Cerebellar cortex (tissue), 1 donor: Measurements from ENCODE around the gene GUCY2C.

Experiments used
- DNase-seq: peaks from one replicate; pipeline ENCODE4 v3.0.0-alpha.2; 2015; ENCODE audit warnings: low spot score

GUCY2C gene

DNA sequence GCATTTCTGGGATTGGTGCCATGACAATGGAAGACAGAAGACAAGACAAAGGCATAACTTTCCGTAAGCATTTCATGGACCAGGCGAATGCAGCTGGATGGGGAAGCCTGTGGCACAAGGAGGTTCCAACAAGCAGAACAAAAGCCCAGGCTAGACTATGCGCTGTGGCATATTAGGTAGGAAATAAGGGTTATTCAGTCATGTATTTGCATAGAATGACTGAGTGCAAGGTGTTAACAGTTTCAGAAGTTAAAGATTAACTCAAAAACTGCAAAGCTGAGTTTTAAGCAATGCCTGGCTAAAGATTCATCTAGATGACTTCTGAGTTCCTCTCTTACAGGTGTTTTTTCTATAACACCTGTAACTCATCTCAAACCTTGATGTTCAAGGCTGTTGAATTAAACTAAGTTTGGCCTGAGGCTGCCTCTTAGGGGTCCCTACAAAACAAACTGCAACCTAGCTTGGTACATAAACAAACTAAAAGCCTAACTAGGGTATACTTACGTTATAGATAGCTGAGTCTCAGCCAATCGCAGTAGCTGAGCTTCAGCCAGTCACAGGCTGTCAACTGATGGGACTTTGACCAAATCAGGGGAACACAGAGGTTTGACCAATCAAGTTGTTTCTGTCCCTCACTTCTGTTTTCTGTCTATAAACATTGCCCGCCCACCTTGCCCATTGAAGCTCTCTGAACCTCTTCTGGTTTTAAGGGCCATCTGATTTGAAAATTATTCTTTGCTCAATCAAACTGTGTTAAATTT is 76.5 kb downstream of the GUCY2C start:
- DNase-seq: no peak

DNA sequence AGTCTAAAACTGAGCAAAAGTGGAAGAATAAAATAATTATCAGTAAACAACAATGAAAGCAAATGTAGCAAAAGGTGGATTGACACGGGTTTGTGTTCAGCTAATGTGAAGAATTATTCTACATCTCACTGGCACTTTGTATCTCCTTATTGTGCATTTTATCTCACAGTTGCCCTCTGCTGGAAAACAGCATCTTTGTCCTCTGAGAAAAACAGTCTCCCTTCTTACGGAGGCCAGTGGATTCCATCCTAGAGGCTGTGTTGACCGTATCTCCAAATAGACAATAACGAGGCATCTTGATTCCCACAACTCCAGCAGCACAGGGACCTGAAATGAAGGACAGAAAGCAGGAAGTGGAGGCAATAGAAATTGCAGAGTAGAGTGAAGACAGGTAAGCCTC is 77.4 kb downstream of the GUCY2C start:
- peak; percentile 65 for DNase-seq

DNA sequence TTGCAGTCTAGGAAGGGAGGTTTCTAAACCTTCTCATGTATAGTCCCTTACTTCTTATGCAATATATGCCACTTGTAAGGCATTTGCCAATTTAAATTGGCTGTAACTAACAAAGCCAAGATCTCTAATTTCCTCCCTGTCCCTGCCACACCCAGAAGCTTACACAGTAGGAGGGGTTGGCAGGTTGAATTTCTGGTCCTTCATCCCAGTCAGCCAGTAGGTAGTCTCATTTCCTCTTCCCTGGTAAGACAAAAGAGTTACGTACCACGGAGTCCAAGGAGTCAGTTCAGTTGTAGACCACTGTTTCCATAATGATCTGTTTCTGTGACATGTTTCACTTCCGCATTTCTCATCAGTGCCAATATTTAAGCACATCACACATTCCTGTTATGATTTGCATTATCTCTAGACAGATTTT is 81.7 kb downstream of the GUCY2C start:
- no peak for DNase-seq

DNA sequence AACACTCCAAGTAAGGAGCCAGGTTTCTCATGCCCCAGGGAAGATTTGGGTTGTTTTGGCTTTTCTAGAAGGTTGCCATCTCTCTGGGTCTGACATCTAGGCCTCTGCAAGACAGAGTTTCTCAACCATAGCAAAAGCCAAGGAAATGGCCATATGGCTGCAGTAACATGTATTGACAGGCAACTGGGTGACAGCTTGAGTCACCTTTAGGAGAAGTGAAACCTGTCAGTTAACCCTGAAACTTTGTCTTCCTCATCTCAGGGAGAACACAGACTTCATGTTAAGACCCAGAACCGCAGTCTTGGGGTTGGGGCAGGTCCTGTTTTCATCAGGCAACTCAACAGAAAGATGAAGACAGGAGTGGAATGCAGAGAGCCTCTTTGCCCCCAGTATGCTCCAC is 82.7 kb downstream of the GUCY2C start:
- DNase-seq: no peak

DNA sequence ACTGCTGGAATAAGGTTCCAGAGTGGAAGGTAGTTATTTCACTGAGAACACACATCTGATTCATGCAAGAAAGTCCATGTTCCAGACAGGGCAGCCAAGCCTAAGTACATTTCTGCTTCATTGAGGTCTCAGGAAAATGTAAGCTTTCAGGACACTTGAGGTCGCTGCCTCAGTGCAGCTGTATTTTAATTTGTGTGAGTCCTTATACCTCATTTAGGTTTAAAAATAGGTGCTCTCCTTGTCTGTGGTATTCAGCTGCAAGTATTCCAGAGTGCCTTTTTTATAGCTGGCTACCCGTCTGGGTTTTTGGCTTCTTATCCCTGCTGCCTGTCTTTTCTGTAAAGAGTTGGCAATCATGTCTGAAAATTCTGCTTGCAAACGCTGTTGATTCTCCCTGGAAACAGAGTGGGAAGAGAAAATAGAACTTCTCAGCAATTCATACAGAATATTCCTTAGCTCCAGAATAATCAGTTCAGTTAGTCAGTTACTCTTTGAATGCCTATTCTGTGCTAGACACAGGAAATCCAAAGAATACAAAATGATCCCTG is 83.4 kb downstream of the GUCY2C start:
- DNase-seq: no peak

DNA sequence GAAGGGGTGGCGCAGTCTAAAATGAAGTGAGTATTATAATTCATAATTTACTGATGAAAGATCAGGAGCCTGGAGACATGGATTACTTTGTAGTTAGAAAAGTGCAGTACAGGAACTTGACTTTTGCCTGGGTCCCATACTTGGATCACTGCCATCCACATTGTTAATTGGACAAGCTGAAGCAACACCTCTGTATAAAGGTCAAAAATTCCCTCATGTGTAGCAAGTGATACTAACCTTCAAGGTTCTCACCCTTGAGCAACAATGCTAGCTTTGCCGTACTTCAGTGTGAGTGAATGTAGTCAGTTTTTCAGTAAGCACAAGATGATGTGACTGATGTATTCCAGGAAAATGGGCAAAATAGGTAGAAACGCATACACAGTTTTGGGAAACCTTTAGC is 84.1 kb downstream of the GUCY2C start:
- no peak for DNase-seq

DNA sequence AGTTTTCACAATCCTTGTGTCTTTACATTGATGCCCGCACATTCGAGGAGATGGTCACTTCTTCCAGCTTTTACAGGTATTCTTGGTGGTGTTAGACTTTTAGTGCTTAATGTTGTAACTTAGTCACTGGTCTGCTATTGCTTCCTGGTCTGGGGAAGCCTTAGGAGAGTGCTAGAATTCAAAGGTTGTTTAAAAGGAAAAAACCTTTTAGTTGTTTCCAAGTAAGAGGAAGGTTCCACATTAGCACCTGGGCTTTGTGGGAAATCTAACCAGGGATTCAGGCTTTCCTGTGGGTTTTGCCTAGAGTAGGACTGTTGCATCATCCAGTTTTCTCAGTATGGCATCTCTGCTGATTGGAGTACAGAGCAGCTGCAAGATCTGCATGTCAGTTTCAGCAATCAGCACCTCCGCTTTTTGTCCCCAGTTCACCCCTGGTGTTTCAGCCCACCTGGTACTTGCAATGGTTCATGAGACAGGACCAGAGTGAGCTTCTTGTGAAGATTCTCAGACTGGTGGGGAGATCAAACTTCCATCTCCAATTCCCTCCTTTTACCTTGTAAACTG is 84.7 kb downstream of the GUCY2C start:
- no peak for DNase-seq

DNA sequence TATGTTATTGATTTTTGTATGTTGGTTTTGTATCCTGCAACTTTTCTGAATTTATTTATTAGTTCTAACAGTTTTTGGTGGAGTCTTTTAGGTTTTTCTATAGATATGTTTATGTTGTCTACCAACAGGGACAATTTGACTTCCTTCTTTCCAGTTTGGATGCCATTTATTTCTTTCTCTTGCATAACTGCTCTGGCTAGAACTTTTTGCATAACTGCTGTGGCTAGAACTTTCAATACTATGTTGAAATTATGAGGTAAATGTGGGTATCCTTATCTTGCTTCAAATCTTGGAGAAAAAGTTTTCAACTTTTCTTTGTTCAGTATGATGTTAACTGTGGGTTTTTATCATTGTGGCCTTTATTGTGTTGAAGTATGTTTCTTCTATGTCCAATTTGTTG is 88.8 kb downstream of the GUCY2C start:
- no peak for DNase-seq

DNA sequence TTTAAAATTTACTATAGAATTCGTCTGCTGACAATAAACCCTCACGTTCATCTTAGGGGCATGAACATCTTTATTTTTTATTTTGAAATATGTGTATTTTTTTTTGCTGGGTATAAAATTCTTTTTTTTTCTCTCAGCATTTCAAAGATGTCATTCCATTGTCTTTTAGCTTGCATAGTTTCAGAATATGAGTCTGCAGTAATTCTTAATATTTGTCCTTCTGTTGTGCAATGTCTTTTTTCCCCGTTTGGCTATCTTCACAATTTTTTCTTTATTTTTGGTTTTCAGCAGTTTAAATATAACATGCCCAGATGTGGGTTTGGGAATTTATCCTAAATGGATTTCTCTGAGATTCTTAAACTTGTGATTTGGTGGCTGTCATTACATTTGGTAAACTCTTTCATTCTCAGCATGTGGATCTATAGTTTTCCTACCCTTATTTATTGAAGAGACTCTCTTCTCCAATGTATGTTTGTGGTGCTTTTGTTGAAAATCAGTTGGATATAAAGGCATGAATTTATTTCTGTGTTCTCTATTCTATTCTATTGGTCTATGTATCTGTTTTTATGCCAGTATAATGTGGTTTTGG is 90.9 kb downstream of the GUCY2C start:
- DNase-seq: no peak

DNA sequence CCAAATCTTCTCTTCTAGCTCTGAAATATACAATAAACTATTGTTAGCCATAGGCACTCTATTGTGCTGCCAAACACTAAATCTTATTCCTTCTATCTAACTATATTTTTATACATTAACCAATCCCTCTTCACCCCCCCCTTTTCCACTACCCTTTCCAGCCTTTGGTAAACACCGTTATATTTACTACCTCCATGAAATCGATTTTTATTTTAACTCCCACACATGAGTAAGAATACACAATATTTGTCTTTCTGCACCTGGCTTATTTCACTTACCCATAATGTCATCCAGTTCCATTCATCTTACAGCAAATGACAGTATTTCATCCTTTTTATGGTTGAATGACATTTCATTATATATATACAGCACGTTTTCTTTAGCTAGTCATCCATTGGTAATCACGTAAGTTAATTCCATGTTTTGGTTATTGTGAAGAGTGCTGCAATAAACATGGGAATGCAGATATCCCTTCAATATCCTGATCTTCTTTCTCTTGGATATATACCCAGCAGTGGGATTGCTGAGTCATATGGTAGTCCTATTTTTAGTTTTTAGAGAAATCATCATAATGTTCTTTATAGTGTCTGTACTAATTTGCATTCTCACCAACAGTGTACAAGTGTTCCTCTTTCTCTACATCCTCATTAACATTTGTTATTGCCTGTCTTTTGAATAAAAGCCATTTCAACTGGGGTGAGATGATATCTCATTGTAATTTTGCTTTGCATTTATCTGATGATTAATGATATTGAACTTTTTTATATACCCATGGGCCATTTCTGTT is 94.5 kb downstream of the GUCY2C start:
- DNase-seq: no peak

DNA sequence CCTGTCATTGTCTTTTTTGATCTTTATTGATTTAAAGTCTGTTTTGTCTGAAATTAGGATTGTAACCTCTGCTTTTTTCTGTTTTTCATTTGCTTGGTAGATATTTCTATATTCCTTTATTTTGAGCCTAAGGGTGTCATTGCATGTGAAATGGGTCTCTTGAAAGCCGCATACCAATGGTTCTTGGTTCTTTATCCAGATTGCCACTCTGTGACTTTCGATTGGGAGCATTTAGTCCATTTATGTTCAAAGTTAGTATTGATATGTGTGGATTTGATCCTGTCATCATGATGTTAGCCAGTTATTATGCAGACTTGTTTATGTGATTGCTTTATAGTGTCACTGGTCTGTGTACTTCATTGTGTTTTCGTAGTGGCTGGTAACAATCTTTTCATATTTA is 98.9 kb downstream of the GUCY2C start:
- no peak for DNase-seq

DNA sequence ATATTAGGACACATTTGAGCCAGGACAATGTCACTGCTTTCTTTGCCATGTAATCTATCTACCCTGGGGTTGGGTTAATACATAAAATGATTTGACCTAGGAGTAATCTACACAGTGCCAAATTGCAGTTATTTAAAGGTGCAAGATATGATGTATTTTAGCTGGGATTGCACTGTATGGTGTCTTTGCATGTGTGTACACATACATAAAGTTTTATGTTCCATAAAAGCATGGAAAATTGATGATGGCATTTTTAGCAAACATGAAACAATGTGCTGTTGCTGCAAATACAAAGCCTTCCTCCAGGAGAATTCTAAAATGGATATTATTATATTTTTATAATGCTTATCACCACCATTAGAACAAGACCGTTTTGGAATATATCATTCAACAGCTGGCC is 104.7 kb downstream of the GUCY2C start:
- DNase-seq: no peak

DNA sequence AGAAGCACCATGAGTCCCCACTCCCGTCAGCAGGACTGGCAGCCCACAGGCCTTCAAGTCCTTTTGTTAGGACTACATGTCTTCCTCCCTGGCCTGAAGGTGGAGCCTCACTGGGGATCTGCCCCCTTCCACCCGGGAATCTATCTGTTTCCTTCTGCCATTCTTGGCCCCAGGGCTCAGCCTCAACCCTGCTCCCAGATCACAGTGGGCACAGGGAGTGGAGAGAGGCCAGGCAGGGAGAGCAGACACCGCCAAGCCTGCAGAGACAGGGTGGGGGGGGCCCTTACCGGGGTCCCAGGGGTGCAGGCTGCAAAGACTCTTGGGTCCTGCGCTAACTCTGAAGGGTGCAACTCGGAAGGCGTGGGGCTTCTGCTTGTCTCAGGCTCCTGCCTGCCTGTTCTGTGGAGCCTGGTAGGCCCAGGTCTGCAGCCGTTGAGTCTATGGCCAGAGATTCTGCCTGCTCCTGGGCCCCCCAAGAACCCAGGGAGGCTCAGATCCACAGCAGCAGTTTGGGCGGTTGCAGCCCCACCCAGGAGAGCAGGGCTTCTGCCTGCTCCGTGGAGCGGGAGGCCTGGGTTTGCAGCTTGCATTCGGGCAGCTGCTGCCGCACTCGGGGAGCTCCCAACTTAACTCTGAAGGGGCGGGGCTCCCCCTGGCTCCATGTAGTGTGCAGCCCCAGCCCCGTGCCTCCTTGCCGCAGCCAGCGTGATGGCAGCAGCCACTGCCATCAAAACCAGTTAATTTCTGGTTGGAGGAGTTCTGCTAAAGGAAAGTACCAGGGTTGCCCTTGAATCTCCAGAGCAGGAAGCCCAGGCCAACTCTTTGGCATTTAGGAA is 107.0 kb downstream of the GUCY2C start:
- DNase-seq: no peak

DNA sequence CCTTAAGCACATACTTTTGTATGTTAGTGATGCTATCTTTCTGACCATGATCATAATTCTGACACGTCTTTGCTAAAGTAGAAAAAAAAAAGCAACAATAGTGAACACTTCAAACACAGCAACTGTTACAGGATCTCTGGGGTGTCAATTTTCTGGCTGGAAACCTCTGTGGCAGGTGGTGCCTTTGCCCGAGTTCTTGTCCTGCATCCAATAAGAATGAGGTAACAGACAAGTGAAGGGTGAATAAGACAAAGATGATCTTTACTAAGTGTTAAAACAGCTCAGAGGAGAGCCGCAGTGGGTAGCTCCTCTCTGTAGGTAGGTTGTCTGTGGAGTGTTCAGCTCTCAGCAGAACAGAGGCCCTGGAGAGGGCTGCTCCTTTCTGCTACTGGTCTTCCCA is 107.8 kb downstream of the GUCY2C start:
- DNase-seq: no peak

DNA sequence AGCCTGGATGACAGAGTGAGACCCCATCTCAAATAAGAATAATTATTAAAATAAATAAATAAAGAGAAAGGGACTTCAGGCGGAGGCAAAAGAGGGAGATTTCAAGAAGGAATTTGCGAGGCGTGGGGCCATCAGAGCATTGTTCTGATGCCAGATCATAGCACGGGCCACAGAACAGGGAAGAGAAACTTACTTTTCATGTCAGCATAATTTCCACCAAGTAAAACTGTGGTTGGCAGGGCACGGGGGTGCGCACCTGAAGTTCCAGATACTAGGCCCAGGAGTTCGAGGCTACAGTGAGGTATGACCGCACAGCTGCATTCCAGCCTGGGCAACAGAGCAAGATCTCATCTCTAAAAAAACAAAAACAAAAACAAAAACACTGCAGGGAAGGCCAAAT is 117.8 kb downstream of the GUCY2C start:
- DNase-seq: no peak

DNA sequence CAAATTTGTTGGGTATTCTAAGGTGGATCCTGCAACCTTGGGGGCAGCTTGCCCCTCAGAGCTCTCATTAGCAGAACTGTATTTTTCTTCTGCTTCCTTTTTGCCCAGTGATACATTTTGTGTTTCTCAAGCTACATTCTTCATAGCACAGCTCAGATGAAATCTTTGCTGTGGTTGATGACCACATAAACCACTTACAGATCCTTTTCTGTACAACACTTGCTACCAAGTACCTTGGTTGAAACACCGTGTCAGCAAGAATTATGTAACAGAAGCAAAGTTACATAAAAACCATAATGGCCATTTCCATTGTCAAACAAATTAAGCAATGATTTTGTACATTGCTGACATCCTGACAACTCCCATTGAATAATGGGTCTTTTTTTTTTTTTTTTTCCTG is 119.1 kb downstream of the GUCY2C start:
- no peak for DNase-seq

DNA sequence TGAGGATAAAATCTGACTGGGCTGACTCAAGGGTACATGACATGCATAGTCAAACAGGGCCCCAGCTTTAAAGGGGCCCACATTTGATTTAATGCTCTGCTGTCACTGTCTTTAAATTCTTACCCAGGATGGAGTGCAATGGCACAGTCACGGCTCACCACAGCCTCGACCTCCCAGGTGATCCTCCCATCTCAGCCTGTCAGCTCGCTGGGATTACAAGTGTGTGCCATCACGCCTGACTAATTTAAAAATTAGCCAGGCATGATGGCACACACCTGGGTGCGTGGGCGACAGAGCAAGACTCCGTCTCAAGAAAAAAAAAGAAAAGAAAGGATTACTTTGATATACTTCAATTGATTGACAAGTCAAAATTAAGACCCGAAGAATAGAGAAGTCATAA is 119.5 kb downstream of the GUCY2C start:
- no peak for DNase-seq

DNA sequence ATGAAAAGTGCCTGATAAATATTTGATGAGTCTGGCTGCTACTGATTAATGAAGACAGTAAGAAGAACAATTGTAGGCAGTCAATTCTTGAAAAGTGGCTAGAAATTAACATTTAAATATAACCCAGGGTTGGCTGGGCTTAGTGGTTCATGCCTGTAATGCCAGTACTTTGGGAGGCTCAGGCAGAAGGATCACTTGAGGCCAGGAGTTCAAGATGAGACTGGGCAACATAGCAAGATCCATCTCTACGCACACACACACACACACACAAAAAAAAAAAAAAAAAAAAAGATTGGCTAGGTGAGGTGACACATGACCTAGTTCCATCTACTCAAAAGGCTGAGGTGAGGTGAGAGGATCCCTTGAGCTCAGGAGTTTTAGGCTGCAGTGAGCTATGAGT is 120.8 kb downstream of the GUCY2C start:
- DNase-seq: no peak

DNA sequence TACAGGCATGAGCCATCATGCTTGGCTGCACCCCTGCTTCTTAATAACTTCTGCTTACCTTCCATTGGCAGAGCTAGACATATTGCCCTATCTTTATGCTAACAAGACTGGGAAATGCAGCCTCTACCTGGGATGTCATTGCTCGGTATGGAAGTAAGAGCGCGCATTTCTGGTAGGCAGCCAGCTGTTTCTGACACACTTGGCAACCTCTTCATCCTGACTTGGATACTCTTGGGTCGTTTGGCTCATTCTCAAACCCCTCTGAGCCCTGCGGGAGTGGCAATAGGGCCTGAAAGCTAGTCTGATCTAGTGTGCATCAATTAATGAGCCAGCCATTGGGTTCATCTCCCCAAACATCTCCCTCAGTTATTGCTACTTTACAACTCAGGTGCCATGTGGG is 123.3 kb downstream of the GUCY2C start:
- no peak for DNase-seq

DNA sequence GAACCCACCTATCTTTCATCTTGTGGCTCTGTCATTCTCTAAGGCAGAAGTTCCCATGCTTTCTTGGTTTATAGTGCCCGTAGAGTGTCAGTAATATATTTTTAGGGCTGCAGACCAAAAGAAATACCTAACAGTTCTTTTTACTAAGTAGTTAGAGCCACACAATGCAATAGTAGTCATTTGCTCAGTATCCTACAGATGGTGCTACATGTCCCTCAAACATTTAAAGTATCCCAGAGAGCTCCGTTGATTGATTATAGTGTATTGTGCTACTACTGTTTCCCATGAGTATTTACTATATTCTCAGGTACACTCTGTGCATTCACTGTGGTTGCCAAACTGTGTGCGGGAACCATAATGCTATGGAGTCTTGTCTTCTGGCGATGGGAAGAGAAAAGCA is 124.0 kb downstream of the GUCY2C start:
- no peak for DNase-seq

DNA sequence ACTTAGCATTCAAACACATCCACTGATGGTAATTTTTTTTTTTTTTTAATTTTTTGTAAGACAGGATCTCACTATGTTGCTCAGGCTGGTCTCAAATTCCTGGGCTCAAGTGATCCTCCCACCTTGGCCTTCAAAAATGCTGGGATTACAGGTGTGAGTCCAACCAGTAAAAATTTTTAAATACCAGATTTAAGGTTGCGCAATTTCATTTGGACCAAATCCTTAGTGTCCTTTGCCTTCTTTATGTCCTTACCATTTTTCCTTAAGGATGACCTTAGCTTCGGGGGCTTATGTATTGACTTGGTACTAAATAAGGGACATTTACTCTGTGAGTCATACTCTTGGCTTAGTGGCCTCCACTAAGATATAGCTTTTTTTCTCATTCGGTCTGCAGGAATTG is 124.6 kb downstream of the GUCY2C start:
- no peak for DNase-seq

DNA sequence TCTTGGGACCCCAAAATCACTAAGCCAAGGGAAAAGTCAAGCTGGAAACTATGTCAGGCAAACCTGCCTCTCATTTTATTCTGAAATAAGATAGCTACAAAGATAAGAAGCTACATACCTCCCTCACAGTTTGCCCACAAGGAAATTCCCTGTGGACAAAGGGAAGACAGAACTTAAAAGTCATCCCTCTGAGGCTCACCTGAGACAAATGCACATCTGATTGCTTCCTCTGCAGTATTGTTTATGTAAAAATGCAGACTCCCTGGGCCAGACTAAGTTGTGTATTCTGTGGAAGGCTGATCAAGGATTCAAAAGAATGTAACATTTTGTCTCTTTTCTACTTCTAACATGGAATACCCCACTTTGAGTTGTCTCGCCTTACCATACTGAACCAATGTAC is 126.2 kb downstream of the GUCY2C start:
- DNase-seq: no peak
